GM21447 (cell line): ENCODE data around the gene ALG2.

Experiments
- ATAC-seq: cut with Tn5 transposase; IDR thresholded peaks from one replicate; pipeline ENCODE4 v1.9.1; 2021; ENCODE audit not compliant: unreplicated experiment

Gene ALG2, protein sequence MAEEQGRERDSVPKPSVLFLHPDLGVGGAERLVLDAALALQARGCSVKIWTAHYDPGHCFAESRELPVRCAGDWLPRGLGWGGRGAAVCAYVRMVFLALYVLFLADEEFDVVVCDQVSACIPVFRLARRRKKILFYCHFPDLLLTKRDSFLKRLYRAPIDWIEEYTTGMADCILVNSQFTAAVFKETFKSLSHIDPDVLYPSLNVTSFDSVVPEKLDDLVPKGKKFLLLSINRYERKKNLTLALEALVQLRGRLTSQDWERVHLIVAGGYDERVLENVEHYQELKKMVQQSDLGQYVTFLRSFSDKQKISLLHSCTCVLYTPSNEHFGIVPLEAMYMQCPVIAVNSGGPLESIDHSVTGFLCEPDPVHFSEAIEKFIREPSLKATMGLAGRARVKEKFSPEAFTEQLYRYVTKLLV

GRCh38 chr9:99221621-99222415, at the start of gene ALG2, which contains the start of gene SEC61B:
Gene ALG2, minus strand, starts transcription at chr9:99221942. Its CDS starts 48 bp downstream, at chr9:99221894.
Gene SEC61B, plus strand, starts transcription at chr9:99222282. Its CDS starts 82 bp downstream, at chr9:99222364.
- peak; percentile 90 for ATAC-seq

DNA sequence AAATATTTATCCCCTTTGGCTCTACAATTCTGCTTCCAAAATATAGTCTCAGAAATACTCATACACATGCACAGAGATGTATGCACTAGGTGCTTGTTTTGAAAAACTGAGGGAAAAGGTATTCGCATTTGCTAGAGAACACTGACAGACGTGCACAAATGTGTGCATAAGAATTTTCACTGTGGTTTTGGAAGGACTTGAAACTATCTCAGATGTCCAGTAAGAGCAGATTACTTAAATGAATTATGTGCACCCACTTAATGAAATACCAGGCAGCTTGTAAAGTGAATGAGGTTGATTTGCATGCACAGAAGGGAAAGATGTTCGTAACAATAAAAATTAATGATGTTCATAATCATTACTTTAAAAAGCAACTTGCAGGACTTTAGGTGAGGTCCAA, 48.7 kb upstream of the ALG2 start:
- ATAC-seq = no peak

DNA sequence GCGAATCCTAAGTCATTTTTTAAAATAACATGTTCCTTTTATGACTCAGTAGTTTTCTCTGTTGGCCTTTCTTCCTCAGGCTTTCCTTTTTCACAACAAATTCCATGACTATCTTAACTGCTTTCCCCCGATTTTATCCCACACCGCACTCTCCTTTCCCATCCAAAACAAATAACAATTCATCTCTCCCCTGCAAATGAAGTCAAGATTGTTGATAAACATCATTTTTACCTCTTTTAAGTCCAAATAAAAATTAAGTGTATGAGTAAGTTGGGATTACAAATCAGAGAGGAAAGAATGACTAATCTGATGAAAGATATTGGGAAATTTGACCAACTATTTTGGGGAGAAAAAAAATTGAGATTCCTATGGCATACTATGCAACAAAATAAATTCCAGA, 47.7 kb upstream of the ALG2 start:
- no peak for ATAC-seq

DNA sequence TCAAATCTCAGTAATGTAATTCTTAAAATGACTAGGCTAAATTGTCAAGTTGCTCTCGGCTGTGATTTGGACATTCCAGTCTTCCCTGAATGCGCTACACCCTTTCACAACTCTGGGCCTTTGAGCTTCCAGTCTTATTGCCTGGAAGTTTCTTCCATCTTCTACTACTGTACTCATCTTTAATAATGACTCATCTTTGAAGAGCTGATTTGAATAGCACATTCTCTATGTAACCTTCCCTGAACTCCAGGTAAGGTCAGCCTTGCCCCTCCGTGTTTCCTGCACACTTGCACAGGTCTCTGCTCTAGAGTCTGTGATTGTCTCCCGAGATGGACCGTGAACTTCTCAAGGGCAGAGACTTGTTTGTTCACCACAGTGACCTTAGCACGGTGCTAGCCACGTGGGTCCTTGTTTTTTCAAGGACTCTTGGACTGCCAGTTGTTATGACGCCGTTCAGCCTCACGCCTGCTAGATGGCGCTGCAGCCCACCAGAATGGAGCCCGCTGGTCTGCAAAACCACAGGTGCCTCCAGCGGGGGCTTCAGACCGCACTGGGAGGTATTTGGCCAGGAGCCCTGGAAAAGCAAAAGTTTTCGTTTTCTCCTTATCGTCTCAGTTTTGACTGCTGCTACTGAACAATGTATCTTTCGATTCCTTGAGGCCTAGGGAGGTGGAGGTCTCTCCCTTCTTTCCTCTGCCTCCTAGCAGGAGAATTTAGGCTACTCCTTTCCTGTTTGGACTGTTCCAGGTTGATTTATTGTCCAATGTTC, 44.7 kb upstream of the ALG2 start:
- peak; percentile 57 for ATAC-seq

DNA sequence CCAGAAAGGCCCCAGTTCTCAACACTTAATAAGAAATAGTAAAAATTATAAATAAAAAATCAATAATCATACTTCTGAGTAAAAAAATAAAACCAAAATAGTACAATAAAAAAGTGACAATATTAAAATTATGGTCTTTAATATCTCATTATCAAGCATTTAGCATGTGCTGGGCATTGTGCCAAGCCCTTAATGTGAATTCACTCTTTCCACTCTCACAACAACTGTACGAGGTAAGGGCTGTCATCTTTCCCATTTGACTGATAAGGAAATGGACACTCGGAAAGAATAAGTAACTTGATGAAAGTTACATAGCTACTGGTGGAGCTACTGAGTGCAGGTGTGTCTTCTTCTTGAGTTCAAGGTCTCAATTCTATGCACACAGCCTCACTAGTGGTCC, 43.9 kb upstream of the ALG2 start:
- no peak for ATAC-seq

DNA sequence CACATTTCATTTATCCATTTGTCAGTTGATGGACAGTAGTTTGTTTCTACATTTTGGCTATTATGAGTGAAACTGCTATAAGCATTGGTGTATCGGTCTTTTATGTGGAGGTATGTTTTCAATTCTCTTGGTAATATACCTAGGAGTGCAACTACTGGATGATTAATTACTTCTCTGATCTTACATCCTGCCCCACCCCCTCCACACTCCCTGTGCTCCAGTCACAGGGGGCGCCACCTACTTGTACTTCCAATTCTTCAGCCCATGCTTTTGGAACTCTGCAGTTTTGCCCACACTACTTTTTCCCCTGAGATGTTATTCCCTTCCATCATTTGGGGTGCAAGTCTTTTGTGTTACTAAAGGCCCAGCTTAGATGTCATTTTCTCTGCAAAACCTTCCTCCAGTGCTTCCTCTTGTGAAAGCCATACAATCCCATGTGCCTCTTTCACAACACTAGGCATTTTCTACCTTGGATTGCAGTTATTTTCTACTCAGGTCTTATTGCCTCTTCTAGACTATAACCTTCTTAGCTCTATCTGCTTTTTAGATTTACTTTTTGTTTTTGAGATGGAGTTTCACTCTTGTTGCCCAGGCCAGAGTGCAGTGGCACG, 42.4 kb upstream of the ALG2 start:
- no peak for ATAC-seq

DNA sequence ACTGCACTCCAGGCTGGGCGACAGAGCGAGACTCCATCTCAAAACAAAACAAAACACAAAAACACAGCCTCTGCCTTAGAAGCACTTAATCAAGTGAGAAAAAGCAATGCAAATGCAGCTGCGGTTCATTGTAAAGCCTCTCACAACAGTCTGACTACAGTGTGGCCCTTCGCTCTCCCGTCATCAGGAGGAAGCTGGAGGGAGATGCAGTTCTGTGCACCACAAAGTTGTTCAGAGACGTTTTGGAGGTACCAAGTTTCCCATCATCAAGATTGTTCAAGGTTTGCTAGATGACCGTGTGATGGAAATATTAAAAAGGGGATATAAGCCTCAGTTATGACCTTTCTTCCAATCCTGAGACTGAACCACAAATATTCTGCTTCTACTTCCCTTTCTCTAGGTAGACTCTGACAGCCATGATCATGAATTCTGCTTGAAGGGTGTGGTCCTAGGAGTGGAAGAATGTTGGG, 41.2 kb upstream of the ALG2 start:
- ATAC-seq = peak; percentile 53

DNA sequence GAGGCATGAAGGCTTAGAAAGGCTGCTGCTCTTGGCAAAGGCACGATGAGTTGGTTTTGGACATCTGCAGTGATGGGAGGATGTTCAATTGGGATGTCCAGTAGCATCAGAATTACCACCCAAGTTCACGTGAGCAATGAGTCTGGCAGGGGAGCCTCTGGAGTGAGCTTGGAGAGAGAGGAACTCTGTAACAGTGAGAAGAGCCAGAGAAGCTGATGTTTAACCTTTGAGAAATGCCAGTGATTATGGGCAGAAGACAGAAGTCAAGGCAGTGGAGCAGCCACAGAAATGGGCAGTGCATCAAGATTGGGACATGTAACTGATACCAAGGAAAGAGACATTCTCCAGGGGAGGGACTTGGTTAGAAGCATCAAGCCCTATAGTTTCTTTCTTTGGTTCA, 40.2 kb upstream of the ALG2 start:
- no peak for ATAC-seq

DNA sequence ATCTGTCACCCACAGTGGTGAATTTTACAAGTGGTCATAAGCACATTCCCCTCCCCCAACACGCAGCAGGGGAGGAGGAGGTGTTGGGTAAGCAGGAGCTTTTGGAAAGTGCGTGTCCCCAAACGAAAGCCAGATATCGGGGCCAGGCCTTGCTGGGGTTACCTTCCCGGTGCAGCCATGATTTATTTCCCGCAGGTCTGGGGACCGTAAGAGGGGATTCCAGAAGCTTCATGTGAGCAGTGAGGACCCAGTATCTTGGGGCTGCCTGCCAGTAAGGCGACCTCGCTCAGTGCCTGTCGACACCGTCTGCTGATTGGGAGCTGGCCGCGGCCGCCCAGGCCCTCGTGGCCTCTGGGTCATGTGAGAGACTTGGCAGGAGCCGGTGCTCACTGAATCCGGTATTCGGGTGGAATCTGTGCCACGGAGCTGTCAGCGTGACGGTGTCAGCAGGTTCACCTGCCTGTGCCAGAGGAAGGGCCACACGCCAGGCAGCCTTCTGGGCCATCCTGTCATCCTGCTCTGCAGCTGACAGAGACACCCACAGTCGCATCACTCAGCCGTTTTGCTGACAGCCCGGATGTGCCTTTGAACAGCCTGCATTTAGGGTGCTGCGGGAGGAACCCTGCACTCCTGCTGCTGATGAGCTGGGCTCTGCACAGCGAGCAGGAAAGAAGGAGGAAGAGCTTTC, 37.6 kb upstream of the ALG2 start:
- ATAC-seq = peak; percentile 43

GRCh38 chr9:99257723-99258389, 36.1 kb upstream of the ALG2 start:
- ATAC-seq = no peak

DNA sequence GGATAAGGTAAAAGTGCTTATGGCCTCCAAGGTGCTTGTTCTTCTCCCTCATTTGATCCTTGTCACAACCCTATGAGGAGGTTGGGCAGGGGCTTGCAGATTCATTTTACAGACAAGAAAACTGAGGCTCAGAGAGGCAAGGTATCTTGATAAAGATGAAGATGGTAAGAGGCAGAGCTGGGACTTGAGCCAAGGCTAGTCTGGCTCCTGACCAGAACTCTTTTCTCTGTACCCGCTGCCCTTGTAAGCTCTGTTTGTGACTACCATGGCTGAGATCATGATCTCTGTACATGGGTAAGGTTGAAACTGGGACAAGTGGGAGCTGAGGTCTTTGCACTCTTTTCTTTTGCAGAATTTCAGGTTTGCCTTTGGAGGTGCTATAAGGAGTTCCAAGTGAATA, 33.9 kb upstream of the ALG2 start:
- ATAC-seq = no peak

DNA sequence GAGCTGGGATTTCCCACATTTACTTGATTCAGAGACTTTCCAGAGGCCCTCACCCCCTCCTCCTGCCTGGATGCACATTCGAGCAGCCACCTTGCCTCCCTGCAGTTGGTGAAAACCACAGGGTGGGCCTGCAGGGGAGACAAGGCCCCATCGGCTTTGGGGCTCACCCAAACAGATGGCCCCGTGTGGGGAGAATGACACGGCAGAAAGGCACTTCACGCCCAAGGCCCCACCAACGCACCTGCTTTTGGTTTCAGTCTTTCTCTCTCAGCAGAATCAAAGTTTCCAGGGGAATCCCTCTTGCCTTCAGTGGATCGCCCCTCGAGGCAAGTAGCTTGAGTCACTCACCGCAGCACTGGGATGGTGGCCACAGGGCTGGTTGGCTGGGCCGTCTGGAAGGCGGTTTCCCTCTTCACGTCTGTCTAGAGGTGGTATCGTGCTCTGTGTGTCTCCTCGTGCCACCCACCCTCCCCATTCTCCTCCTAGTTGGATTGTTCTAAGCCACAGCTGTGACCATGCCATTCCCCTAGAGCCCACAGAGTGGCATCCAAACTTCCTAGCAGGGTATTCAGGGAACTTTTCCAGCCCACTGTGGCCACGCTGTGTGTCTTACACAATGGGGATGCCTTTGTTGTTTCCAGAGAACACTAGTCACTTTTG, 32.2 kb upstream of the ALG2 start:
- peak; percentile 84 for ATAC-seq

DNA sequence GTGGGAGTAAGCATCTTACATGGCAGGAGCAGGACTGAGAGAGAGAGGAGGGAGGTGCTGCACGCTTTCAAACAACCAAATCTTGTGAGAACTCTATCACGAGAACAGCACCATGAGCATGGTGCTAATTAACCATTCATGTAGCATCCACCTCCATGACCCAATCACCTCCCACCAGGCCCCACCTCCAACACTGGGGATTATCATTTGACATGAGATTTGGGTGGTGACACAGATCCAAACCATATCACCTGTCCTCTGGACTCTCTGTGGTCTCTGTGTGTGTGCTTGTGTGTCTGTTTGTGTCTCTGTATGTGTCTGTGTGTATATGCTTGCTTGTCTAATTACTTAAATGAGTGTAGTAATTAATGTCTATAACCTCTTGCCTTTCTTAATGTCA, 31.4 kb upstream of the ALG2 start:
- peak; percentile 27 for ATAC-seq

GRCh38 chr9:99251157-99251556, 29.4 kb upstream of the ALG2 start:
- no peak for ATAC-seq

GRCh38 chr9:99249619-99250018, 27.9 kb upstream of the ALG2 start:
- ATAC-seq = peak; percentile 26

- ATAC-seq = peak; percentile 93
Measured at GRCh38 chr9:99244344-99245260, 22.9 kb upstream of the ALG2 start.

DNA sequence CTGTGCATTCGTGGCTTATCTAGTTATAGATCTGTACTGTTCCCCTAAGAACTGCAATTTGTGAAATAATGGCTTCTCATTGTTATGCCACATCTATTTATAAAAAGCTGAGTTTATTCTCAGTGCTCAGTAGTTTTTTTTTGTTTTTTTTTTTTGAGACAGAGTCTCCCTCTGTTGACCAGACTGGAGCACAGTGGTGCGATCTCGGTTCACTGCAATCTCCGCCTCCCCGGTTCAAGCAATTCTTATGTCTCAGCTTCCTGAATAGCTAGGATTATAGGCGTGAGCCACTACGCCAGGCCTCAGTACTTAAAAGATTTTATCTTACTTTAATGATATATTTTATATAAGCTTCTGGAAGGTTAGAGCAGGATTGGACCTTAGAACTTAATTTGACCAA, 19.4 kb upstream of the ALG2 start:
- no peak for ATAC-seq
